HEK293 (cell line): ENCODE results near the gene LRRC72.

Experiments
- CTCF ChIA-PET: fragments of 350-600 bp; formaldehyde crosslinking; extraction: SDS; loops from one replicate; lab custom pipeline; 2021; ENCODE audit warnings: antibody characterized with exemption; lab: Yijun Ruan, JAX
- POLR2A ChIA-PET: fragments of 300-600 bp; formaldehyde crosslinking; extraction: SDS; loops from one replicate; lab custom pipeline; 2020; ENCODE audit warnings: antibody characterized with exemption, inconsistent platforms; lab: Yijun Ruan, JAX
- H3K27ac ChIP-seq: fragments of 200-500 bp; sonication (Bioruptor generic); 2 replicates; pipeline ENCODE4 v1.5.1; 2014; ENCODE audit warnings: low read depth, low read length, control low read depth, inconsistent platforms; ENCODE audit errors: extremely low read depth
- H3K36me3 ChIP-seq, 2 experiments: fragments of 200-500 bp in 1 of 2; sonication (Bioruptor generic) in 1 of 2; 1 replicate in 1 of 2; 2 replicates in 1 of 2; pipeline ENCODE4 v1.5.1; 2014 to 2017; ENCODE audit warnings: inconsistent platforms in 2 of 2, low read length in 2 of 2; ENCODE audit not compliant: control insufficient read depth in 2 of 2, insufficient read depth in 1 of 2
- H3K4me1 ChIP-seq: fragments of 200-500 bp; sonication (Bioruptor generic); 2 replicates; pipeline ENCODE4 v1.5.1; 2014; ENCODE audit warnings: mild to moderate bottlenecking, low read length, inconsistent platforms; ENCODE audit not compliant: control insufficient read depth, insufficient read depth
- H3K4me3 ChIP-seq: 2 replicates; pipeline ENCODE4 v1.5.1; 2011; ENCODE audit warnings: low read depth, mild to moderate bottlenecking, control low read depth, low read length, moderate library complexity
- H3K9me3 ChIP-seq: fragments of 200-500 bp; sonication (Bioruptor generic); 2 replicates; pipeline ENCODE4 v1.5.1; 2014; ENCODE audit warnings: low read depth, low read length, inconsistent platforms; ENCODE audit not compliant: control insufficient read depth, insufficient read depth
- BCL11A ChIP-seq: fragments of 450-650 bp; formaldehyde crosslinking; IDR thresholded peaks from 2 replicates; pipeline ENCODE4 v1.5.1; 2016; ENCODE audit warnings: low read depth, missing biosample characterization, missing genetic modification characterization
- BCL11B ChIP-seq: fragments of 450-650 bp; formaldehyde crosslinking; IDR thresholded peaks from 2 replicates; pipeline ENCODE4 v1.5.1; 2016; ENCODE audit warnings: low read depth, missing biosample characterization, missing genetic modification characterization
- HOXD13 ChIP-seq: sonication (generic); formaldehyde crosslinking; IDR thresholded peaks from 2 replicates; pipeline ENCODE4 v1.8.0; 2022; ENCODE audit warnings: missing genetic modification reagents, borderline replicate concordance
- KLF10 ChIP-seq: fragments of 450-650 bp; IDR thresholded peaks from 2 replicates; pipeline ENCODE4 v1.5.1; 2018; ENCODE audit warnings: missing biosample characterization, mild to moderate bottlenecking, missing genetic modification characterization
- PRDM1 ChIP-seq: fragments of 450-650 bp; formaldehyde crosslinking; IDR thresholded peaks from 2 replicates; pipeline ENCODE4; 2016; ENCODE audit warnings: missing biosample characterization, missing genetic modification characterization
- REPIN1 ChIP-seq: fragments of 450-650 bp; formaldehyde crosslinking; IDR thresholded peaks from 2 replicates; pipeline ENCODE4 v1.5.1; 2017; ENCODE audit warnings: missing biosample characterization, missing genetic modification characterization, low read depth
- SP2 ChIP-seq: fragments of 450-650 bp; formaldehyde crosslinking; IDR thresholded peaks from 2 replicates; pipeline ENCODE4 v1.5.1; 2016; ENCODE audit warnings: missing biosample characterization, missing genetic modification characterization
- YY1 ChIP-seq: fragments of 450-650 bp; formaldehyde crosslinking; IDR thresholded peaks from 2 replicates; pipeline ENCODE4 v1.5.1; 2018; ENCODE audit warnings: missing biosample characterization, missing genetic modification characterization
- ZIC2 ChIP-seq: fragments of 450-650 bp; formaldehyde crosslinking; IDR thresholded peaks from 2 replicates; pipeline ENCODE4 v1.5.1; 2016; ENCODE audit warnings: missing biosample characterization, missing genetic modification characterization
- ZNF19 ChIP-seq: fragments of 450-650 bp; formaldehyde crosslinking; IDR thresholded peaks from 2 replicates; pipeline ENCODE4; 2016; ENCODE audit warnings: missing biosample characterization, missing genetic modification characterization, low read depth
- ZNF324 ChIP-seq: fragments of 450-650 bp; formaldehyde crosslinking; IDR thresholded peaks from 2 replicates; pipeline ENCODE4 v1.5.1; 2016; ENCODE audit warnings: missing biosample characterization, missing genetic modification characterization
- ZNF555 ChIP-seq: fragments of 450-650 bp; formaldehyde crosslinking; conservative IDR thresholded peaks from 2 replicates; pipeline ENCODE4 v1.5.1; 2017; ENCODE audit warnings: missing biosample characterization, mild to moderate bottlenecking, missing genetic modification characterization, inconsistent platforms
- ZNF560 ChIP-seq: fragments of 450-650 bp; formaldehyde crosslinking; IDR thresholded peaks from 2 replicates; pipeline ENCODE4 v1.5.1; 2017; ENCODE audit warnings: missing biosample characterization, missing genetic modification characterization, borderline replicate concordance
- ZNF596 ChIP-seq: fragments of 450-650 bp; IDR thresholded peaks from 2 replicates; pipeline ENCODE4 v1.5.0; 2018; ENCODE audit warnings: missing biosample characterization, mild to moderate bottlenecking, missing genetic modification characterization, moderate library complexity
- ZNF837 ChIP-seq: fragments of 450-650 bp; formaldehyde crosslinking; IDR thresholded peaks from 2 replicates; pipeline ENCODE4 v1.5.1; 2016; ENCODE audit warnings: missing biosample characterization, missing genetic modification characterization
- ZSCAN23 ChIP-seq: fragments of 450-650 bp; formaldehyde crosslinking; IDR thresholded peaks from 2 replicates; pipeline ENCODE4 v1.5.1; 2016; ENCODE audit warnings: missing biosample characterization, missing genetic modification characterization
- ZXDB ChIP-seq: fragments of 450-650 bp; formaldehyde crosslinking; IDR thresholded peaks from 2 replicates; pipeline ENCODE4 v1.5.1; 2016; ENCODE audit warnings: missing biosample characterization, missing genetic modification characterization
- TF ChIP-seq, protein P1 (sequence below): fragments of 450-650 bp; formaldehyde crosslinking; optimal IDR thresholded peaks from 2 replicates; pipeline ENCODE3; 2016; ENCODE audit warnings: missing biosample characterization, mild to moderate bottlenecking, missing genetic modification characterization
- TF ChIP-seq, protein P2 (sequence below): fragments of 450-650 bp; formaldehyde crosslinking; IDR thresholded peaks from 2 replicates; pipeline ENCODE4 v1.5.1; 2016; ENCODE audit warnings: missing biosample characterization, missing genetic modification characterization, borderline replicate concordance

LRRC72 gene

DNA sequence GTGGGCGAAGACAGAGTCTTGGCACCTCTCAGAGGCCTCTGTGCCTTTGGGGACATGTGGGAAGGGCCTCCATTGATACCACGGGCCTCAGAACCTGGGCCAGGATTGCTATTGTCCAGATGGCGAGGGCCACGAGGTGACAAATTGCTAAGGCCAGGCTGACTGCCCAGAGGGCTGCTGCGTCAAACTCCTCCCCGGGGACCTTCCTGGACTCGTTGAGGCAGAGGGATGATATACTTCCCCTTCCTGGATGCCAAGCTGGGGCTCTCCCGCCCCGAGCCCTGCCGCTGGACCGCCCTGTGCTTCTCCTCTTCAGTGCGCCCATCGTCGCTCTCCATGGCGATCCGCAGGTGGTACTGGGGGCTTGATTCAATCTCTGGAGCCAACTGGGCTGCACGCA lies 58.9 kb downstream of the LRRC72 start (continued):
- TF ChIP-seq SP2, result no peak
- no peak for TF ChIP-seq ZSCAN23 (tag by site-specific recombination)
- TF ChIP-seq, all 188 proteins: peak for 0

DNA sequence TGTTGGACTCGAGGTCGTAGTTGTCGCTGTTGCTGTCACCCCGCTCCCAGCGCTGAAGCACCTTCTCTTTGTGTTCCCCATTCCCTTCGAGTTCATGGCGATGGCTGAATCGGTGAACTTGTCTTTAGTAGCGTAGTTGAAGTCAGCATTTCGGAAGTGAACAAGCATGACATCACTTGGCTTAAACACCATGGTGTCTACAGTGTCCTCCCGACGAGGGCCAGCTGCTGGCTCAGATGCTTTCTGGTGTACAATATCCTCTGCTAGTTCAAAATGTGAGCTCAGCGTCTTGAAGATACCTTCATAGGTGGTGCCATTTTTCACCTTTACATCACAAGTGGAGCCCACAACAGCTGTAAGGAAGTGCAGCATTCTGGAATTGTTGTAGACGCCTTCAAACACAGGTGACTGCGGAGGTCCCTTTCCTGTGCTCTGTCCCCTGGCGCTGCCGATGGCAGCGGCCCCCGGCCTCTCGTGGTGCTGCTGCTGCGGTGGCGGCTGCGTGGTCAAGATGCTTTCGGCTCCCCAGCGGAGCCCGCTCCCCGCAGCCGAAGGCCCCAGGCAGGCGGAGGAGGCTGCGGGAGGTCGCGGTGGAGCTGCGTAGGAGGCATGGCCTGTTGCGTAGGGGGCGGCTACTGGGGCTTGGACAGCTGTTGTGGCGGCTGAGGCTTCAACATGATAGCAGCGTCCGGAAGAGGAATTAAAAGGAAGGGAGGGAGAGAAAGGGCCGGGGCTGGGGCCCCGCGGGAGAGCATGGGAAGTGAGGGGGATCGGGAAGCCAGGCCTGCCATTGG lies 59.7 kb downstream of the LRRC72 start:
- CTCF ChIA-PET, result interaction anchor here (0.7 kb wide), 1 partner anchor 781 kb away, joined by 3 read pairs; no protein-coding TSS in a partner anchor
- no peak overlapping the region for H3K4me3 ChIP-seq
- POLR2A ChIA-PET, result no interaction called here

DNA sequence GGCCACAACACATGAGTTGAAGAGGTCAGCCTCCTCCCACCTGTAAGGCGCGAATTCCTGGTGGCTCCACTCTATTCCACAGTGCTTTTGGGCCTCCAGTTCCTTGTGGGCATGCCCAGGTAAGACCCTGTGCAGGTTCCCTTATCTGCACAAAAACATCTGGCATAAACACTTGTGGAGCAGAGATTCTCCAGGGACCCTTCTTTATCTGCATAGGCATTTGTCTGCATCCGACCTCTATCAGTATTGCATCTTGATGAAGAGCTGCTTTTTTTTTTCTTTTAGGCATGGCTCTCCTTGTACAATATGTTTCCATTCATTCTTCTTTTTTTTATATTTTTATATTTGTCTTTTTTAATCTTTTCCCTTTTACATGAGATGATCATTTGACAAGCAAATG lies 60.5 kb downstream of the LRRC72 start:
- ChIA-PET CTCF (interaction anchor here (0.6 to 0.7 kb wide), 2 partner anchors 40 to 782 kb away, joined by 3 read pairs; no protein-coding TSS in a partner anchor), POLR2A (interaction anchor here (0.6 kb wide), 1 partner anchor 8 kb away, joined by 3 read pairs; no protein-coding TSS in a partner anchor)
- TF ChIP-seq ZNF324 (tag by site-specific recombination) (no peak), KLF10 (tag by site-specific recombination) (no peak), PRDM1 (tag by site-specific recombination) (no peak), ZIC2 (tag by site-specific recombination) (no peak)
- H3K9me3 ChIP-seq, result no peaks in the 10 kb centered on the region
- no peak overlapping the region for H3K4me3 ChIP-seq
- H3K27ac ChIP-seq, result no peak overlapping the region
- no peaks in the 10 kb centered on the region for H3K36me3 ChIP-seq
- H3K4me1 ChIP-seq, result no peaks in the 10 kb centered on the region

More for the DNA sequence above, 59.7 kb downstream of the LRRC72 start:
- H3K9me3 ChIP-seq, result no peaks in the 10 kb centered on the region
- no peaks in the 10 kb centered on the region for H3K36me3 ChIP-seq
- H3K4me1 ChIP-seq, result no peaks in the 10 kb centered on the region
- TF ChIP-seq, protein P1, sequence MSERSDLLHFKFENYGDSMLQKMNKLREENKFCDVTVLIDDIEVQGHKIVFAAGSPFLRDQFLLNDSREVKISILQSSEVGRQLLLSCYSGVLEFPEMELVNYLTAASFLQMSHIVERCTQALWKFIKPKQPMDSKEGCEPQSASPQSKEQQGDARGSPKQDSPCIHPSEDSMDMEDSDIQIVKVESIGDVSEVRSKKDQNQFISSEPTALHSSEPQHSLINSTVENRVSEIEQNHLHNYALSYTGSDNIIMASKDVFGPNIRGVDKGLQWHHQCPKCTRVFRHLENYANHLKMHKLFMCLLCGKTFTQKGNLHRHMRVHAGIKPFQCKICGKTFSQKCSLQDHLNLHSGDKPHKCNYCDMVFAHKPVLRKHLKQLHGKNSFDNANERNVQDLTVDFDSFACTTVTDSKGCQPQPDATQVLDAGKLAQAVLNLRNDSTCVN (tag by site-specific recombination), result no peak
- no peak for TF ChIP-seq ZNF596 (tag by site-specific recombination)
- no peak for TF ChIP-seq ZNF555 (tag by site-specific recombination)
- no peak for TF ChIP-seq REPIN1 (tag by site-specific recombination)
- no peak for TF ChIP-seq ZNF560 (tag by site-specific recombination)
- no peak for TF ChIP-seq ZXDB (tag by site-specific recombination)
- no peak for TF ChIP-seq HOXD13
- TF ChIP-seq ZIC2 (tag by site-specific recombination), result no peak
- TF ChIP-seq BCL11A, result no peak
- TF ChIP-seq ZNF19 (tag by site-specific recombination), result no peak
- no peak for TF ChIP-seq ZNF837
- TF ChIP-seq, protein P2, sequence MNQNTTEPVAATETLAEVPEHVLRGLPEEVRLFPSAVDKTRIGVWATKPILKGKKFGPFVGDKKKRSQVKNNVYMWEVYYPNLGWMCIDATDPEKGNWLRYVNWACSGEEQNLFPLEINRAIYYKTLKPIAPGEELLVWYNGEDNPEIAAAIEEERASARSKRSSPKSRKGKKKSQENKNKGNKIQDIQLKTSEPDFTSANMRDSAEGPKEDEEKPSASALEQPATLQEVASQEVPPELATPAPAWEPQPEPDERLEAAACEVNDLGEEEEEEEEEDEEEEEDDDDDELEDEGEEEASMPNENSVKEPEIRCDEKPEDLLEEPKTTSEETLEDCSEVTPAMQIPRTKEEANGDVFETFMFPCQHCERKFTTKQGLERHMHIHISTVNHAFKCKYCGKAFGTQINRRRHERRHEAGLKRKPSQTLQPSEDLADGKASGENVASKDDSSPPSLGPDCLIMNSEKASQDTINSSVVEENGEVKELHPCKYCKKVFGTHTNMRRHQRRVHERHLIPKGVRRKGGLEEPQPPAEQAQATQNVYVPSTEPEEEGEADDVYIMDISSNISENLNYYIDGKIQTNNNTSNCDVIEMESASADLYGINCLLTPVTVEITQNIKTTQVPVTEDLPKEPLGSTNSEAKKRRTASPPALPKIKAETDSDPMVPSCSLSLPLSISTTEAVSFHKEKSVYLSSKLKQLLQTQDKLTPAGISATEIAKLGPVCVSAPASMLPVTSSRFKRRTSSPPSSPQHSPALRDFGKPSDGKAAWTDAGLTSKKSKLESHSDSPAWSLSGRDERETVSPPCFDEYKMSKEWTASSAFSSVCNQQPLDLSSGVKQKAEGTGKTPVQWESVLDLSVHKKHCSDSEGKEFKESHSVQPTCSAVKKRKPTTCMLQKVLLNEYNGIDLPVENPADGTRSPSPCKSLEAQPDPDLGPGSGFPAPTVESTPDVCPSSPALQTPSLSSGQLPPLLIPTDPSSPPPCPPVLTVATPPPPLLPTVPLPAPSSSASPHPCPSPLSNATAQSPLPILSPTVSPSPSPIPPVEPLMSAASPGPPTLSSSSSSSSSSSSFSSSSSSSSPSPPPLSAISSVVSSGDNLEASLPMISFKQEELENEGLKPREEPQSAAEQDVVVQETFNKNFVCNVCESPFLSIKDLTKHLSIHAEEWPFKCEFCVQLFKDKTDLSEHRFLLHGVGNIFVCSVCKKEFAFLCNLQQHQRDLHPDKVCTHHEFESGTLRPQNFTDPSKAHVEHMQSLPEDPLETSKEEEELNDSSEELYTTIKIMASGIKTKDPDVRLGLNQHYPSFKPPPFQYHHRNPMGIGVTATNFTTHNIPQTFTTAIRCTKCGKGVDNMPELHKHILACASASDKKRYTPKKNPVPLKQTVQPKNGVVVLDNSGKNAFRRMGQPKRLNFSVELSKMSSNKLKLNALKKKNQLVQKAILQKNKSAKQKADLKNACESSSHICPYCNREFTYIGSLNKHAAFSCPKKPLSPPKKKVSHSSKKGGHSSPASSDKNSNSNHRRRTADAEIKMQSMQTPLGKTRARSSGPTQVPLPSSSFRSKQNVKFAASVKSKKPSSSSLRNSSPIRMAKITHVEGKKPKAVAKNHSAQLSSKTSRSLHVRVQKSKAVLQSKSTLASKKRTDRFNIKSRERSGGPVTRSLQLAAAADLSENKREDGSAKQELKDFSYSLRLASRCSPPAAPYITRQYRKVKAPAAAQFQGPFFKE, result no peak
- TF ChIP-seq BCL11B, result no peak
- TF ChIP-seq YY1, result no peak
- no peak overlapping the region for H3K27ac ChIP-seq
